PC-9 (cell line): ENCODE data around the gene C1QTNF12. TPM values are rescaled to one million over a fixed set of nuclear protein-coding genes. Genes with fewer than 3 reads are reported as not detected.

ENCODE experiments used
- BruUV-seq: library from RNA; stranded (reverse); fragments of 400-500 nt; replicated peaks from 2 replicates; lab custom pipeline; 2021; lab: Mats Ljungman, UMichigan
- CTCF ChIA-PET: fragments of 300-600 bp; sonication (Branson Sonifier 250); formaldehyde crosslinking; loops from one replicate; lab custom pipeline; 2022; ENCODE audit warnings: antibody characterized with exemption; lab: Charles Lee
- POLR2A ChIA-PET: fragments of 300-600 bp; sonication (Branson Sonifier 250); formaldehyde crosslinking; loops from one replicate; lab custom pipeline; 2022; ENCODE audit warnings: antibody characterized with exemption; ENCODE audit not compliant: unreplicated experiment; lab: Charles Lee
- DNase-seq, 2 experiments: peaks; one replicate each; pipeline versions ENCODE4 v3.0.0 to v3.0.0-alpha.2; 2015 to 2022; ENCODE audit warnings: mixed read lengths in 1 of 2
- H2AFZ ChIP-seq: fragments of 200-600 bp; sonication (generic); 2 replicates; pipeline ENCODE4 v1.8.1; 2017; ENCODE audit warnings: antibody characterized with exemption
- H3F3A ChIP-seq: fragments of 200-600 bp; sonication (generic); 2 replicates; pipeline ENCODE4 v1.8.1; 2017; ENCODE audit warnings: antibody characterized with exemption, mild to moderate bottlenecking, low read depth; ENCODE audit not compliant: insufficient read depth
- H3K27ac ChIP-seq: fragments of 200-600 bp; sonication (generic); 2 replicates; pipeline ENCODE4 v1.6.1; 2016; ENCODE audit warnings: mixed run types
- H3K27me3 ChIP-seq: fragments of 200-600 bp; sonication (generic); 2 replicates; pipeline ENCODE4 v1.6.1; 2016; ENCODE audit warnings: low read depth, mixed run types; ENCODE audit not compliant: insufficient read depth
- H3K36me3 ChIP-seq: fragments of 200-600 bp; sonication (generic); 2 replicates; pipeline ENCODE4 v1.6.1; 2016; ENCODE audit warnings: low read depth, mixed run types
- H3K4me1 ChIP-seq: fragments of 200-600 bp; sonication (generic); replicated peaks from 2 replicates; pipeline ENCODE4 v1.6.1; 2016; ENCODE audit warnings: mixed run types; ENCODE audit not compliant: insufficient read depth
- H3K4me2 ChIP-seq: fragments of 200-600 bp; sonication (generic); 2 replicates; pipeline ENCODE4 v1.6.1; 2017; ENCODE audit warnings: mixed run types
- H3K4me3 ChIP-seq: fragments of 200-600 bp; sonication (generic); 2 replicates; pipeline ENCODE4 v1.6.1; 2016; ENCODE audit warnings: mixed run types
- H3K79me2 ChIP-seq: fragments of 200-600 bp; sonication (generic); 2 replicates; pipeline ENCODE4 v1.6.1; 2017; ENCODE audit warnings: low read depth, mixed run types
- H3K9me2 ChIP-seq: fragments of 200-600 bp; sonication (generic); 2 replicates; pipeline ENCODE4 v1.8.1; 2017; ENCODE audit warnings: mild to moderate bottlenecking; ENCODE audit not compliant: insufficient read depth
- H3K9me3 ChIP-seq: fragments of 200-600 bp; sonication (generic); 2 replicates; pipeline ENCODE4 v1.8.1; 2016; ENCODE audit warnings: low read depth; ENCODE audit not compliant: insufficient read depth
- H4K20me1 ChIP-seq: fragments of 200-600 bp; sonication (generic); 2 replicates; pipeline ENCODE4 v1.8.1; 2017; ENCODE audit not compliant: insufficient read depth
- EZH2 ChIP-seq: fragments of 200-600 bp; sonication (generic); IDR thresholded peaks from 2 replicates; pipeline ENCODE4 v1.8.0; 2017; ENCODE audit warnings: antibody characterized with exemption, low read depth
- intact Hi-C: fragments of 100-400 bp; cut with micrococcal nuclease; formaldehyde crosslinking; loops from one replicate; pipeline ENCODE4 v1.10.0; 2022; ENCODE audit not compliant: unreplicated experiment
- total RNA-seq: library from RNA; stranded (reverse); gene quantifications from 2 replicates; pipeline ENCODE4 v1.2.3, GENCODE V29; 2021
- TF ChIP-seq, protein P1 (sequence below): fragments of 200-600 bp; sonication (generic); conservative IDR thresholded peaks from 2 replicates; pipeline ENCODE4 v1.6.1; 2017; ENCODE audit warnings: mixed run types, antibody characterized with exemption, mild to moderate bottlenecking, moderate library complexity

Gene C1QTNF12
- total RNA-seq, 1 experiment from 2014 or later, result 5.2 TPM

DNA sequence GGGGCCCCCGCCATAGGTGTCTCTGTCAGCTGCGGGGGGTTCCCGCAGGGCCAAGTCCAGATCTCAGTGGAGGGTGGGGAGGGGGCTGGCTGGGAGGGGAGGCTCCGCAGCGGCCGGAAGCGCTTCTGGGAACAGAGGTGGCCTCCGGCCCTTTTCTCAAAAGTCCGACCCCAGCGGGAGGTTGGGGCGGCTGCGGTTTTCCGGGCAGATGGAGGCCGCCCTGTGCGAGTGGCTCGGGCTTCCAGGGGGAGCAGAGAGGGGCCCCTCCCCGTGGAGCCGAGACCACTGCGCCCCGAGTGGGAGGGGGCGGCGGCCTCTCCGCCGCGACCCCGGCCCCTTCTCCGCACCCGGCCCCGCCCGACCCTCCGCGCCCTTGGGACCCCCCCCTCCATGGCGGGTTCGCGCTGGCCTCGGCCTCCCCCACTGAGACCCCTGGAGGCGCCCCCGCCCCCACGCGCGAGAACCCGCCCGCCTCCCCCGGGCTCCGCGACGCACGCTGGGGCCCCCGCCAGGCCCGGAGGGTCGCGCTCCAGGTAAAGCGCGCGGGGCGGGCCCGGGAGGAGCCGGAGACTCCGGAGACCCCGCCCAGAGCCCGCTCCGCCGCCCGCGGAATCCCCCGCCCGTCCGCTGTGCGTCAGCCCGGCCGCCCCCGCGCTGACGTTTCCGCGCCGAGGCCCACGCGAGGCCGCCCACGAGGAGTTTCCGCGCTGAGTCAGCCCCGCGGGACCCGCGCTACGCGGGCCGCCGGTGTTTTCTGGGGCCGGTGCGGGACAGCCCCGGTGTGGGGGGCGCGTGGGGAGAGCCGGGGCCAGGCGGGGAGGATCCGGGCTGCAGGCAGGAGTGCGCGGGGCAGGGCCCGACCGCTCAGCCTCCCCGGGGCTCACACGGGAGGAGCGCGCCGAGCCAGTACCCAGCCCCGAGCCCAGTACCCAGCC lies 45.4 kb downstream of the C1QTNF12 start:
- Histone ChIP-seq H3K4me2 (peak overlapping the region; percentile 77), H3K4me3 (peak overlapping the region; percentile 54; the same call in 1 of the 2 replicates), H3K9me3 (no peaks in the 10 kb centered on the region), H3K27ac (no peak overlapping the region), H3K36me3 (no peaks in the 10 kb centered on the region), H3K27me3 (peaks cover 13% of the 10 kb centered on the region; the same call in 1 of the 2 replicates), H2AFZ (no peak overlapping the region), H3F3A (0 out of 2 replicates have a peak, but pooled peaks cover 4% of the 10 kb centered on the region), H3K9me2 (no peaks in the 10 kb centered on the region), H4K20me1 (no peaks in the 10 kb centered on the region), H3K79me2 (no peaks in the 10 kb centered on the region), H3K4me1 (no peaks in the 10 kb centered on the region)
- BruUV-seq, result no TSS peak
- ChIA-PET CTCF (no interaction called here), POLR2A (no interaction called here)
- intact Hi-C loops, result no loop called here
- TF ChIP-seq, protein P1, sequence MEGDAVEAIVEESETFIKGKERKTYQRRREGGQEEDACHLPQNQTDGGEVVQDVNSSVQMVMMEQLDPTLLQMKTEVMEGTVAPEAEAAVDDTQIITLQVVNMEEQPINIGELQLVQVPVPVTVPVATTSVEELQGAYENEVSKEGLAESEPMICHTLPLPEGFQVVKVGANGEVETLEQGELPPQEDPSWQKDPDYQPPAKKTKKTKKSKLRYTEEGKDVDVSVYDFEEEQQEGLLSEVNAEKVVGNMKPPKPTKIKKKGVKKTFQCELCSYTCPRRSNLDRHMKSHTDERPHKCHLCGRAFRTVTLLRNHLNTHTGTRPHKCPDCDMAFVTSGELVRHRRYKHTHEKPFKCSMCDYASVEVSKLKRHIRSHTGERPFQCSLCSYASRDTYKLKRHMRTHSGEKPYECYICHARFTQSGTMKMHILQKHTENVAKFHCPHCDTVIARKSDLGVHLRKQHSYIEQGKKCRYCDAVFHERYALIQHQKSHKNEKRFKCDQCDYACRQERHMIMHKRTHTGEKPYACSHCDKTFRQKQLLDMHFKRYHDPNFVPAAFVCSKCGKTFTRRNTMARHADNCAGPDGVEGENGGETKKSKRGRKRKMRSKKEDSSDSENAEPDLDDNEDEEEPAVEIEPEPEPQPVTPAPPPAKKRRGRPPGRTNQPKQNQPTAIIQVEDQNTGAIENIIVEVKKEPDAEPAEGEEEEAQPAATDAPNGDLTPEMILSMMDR, result no peak
- no peak for TF ChIP-seq EZH2
- peak in 1 of 2 experiments; percentile 39 for DNase-seq

DNA sequence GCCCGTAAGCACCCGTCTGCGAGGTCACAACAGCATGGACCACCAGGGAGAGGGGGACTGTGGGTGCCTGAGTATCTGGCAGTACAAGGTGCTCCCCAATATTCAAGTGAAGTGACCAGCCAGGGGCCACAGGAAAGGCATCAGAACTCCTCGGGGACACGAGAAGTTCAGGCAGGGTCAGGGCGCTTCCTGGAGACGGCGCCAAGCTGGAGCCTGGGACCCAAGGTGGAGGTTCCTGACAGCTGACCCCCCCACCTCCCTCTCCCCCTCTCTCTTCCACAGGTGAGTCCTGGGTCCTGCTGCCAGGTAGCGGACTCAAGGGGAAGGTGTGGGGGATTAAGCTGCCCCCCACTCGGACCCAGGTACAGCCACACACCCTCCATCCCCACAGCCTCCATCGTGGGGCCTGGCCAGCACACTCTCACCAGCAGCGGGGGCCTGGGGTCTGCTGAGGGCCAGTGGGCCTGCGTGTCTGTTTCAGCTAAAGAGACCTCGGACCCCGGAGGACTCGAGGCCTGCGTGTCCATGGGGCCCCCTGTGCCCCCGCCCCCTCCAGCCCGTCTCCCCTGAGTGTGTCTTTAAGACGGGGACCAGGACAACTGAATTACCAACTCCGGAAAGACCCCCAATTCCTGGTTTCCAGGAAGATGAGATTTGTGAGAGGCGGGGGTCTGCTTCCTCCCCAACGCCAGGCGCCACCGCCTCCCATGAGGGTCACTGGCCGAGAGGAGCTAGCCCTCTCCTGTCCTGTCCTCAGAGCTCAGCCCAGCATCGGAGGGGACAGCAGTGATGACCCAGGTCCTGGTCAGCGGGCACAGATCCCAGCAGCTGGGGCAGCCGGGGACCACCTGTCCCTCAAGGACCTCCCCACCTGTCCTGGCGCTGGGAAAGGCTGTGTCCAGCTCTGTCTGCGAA lies 46.3 kb downstream of the C1QTNF12 start:
- H3K9me2 ChIP-seq, result no peaks in the 10 kb centered on the region
- H3K4me3 ChIP-seq, result no peak overlapping the region
- H3K36me3 ChIP-seq, result no peaks in the 10 kb centered on the region
- BruUV-seq, result no TSS peak
- H3F3A ChIP-seq, result 0 out of 2 replicates have a peak, but pooled peaks cover 6% of the 10 kb centered on the region
- ChIA-PET POLR2A (no interaction called here), CTCF (interaction anchor here (0.6 kb wide), 1 partner anchor 300 kb away, joined by 4 read pairs; no protein-coding TSS in a partner anchor)
- intact Hi-C loops, result no loop called here
- no peak overlapping the region for H3K27ac ChIP-seq
- H2AFZ ChIP-seq, result no peak overlapping the region
- no peaks in the 10 kb centered on the region for H3K4me1 ChIP-seq
- TF ChIP-seq, protein P1, result no peak
- peak overlapping the region; percentile 77; the same call in 1 of the 2 replicates for H3K4me2 ChIP-seq
- DNase-seq, result no peak
- peaks cover 13% of the 10 kb centered on the region; the same call in 1 of the 2 replicates for H3K27me3 ChIP-seq
- H3K79me2 ChIP-seq, result no peaks in the 10 kb centered on the region
- no peaks in the 10 kb centered on the region for H3K9me3 ChIP-seq
- H4K20me1 ChIP-seq, result no peaks in the 10 kb centered on the region
